ENCODE measurements around the gene TAX1BP1. TPM values are rescaled to one million over a fixed set of nuclear protein-coding genes. Genes with fewer than 3 reads are reported as not detected.

TAX1BP1 gene
- 80.0 and 84.5 TPM in 2 replicates for total RNA-seq (2014; rRNA removed; shearing (Covaris generic))

GRCh38 chr7:27739909-27740448 lies at the start of gene TAX1BP1:
TAX1BP1 (plus strand) TSS chr7:27740162; CDS start chr7:27748525, 8,363 bp downstream.

Other genes with a start within 250 kb of the TAX1BP1 start
- 63.4 and 74.3 TPM in 2 replicates for gene HIBADH, start 77.3 kb upstream of the TAX1BP1 start, total RNA-seq (2014; rRNA removed; shearing (Covaris generic))